Putamen (tissue), 1 donor: Measurements from ENCODE around the gene CD96.

Experiments used
- DNase-seq: peaks from one replicate; pipeline ENCODE4 v3.0.0-alpha.2; 2016; ENCODE audit warnings: low spot score

CD96 gene

DNA sequence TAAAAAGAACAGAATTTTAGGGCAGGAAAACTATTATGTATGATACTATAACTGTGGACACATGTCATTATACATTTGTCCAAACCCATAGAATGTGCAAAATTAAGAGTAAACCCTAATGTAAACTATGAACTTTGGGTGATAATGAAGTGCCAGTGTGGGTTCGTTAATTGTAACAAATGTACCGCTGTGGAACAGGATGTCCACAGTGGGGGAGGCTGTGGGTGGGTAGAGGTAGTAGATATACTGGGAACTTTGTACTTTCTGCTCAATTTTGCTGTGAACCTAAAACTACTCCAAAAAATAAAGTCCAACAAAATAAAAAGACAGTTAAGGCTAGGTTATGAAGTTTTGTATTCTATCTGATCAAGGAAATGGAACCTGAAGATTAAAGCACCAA lies 24.8 kb downstream of the CD96 start:
- DNase-seq = no peak

DNA sequence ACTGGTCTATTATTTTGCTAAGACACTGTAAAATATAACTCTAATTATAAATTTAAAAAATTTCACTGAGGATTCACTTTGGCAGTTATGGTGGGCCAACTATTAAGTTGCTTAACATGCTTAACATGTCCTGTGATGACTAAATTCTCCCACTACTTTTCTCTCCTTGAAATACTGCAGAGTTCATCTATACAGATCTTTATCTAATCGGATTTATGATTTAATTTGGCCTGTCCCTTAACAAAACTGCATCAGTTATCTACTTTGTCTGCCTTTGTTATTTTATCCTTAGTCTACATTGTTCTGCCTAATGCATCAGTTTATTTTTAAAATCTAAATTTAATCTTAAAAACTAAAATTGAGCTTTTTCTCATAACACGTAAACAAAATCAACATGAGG lies 26.4 kb downstream of the CD96 start:
- no peak for DNase-seq

DNA sequence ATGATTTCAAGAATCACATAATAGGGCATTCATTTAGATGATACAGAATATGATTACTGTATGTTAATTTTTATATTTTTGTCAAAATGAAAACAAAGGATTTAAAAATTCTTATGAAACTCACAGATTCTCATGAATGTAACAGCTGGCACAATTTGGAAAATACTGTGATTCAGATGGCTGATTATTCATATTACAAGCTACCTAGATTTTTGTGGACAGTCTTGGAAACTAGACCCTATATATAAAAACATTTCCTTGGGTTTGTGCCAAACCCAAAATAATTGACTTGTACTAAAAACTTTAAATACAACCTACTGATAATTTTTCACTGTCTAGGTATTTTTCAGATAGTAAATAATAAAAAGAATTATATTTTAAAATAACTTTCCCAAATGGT lies 26.9 kb downstream of the CD96 start:
- DNase-seq = no peak

DNA sequence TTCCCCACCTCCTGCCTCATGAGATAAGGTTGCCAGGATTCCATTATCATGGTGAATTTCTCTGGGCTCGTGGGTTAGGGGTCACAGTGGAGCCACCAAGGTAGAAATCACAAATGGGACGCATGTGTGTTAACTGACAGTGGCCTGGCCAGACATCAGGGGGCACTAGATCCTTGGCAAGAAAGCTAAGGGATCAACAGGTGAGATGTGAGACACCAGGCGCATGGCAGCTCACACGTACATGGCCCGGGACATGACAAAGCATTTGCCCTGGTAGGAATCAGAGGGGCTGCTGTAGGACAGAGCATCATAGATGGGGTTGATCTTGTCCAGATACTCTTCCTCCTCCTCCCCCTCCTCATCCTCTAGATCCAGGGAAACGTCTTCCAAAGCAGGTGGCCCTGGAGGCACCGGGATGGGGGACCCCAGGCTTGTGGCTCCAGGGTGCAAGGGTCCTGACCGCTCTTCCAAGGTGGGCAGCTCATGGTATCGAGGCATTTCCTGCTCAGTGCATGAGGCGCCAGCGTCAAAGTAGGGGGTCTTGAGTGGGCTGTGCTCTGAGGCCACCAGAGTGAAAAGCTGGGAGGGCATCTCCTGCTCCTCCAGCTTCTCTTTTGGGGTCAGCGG lies 28.5 kb downstream of the CD96 start:
- no peak for DNase-seq

DNA sequence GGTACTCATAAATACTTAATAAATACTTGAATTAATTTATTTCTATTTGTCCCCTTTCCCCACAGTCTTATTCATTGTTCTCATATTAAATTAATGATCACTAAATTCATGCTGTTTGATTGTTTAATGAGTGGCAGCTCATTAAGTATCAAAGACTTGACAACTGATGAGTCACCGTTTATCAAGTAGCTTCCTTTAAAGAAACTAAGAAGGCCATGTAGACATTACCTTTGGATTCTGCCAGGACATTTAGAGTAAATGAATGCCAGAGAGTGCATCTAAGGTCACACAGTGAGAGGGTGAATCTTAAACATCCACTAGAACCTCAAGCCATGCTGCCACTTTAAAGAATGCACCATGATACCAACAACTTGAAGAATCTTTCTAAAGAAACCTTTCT lies 29.3 kb downstream of the CD96 start:
- DNase-seq = no peak

DNA sequence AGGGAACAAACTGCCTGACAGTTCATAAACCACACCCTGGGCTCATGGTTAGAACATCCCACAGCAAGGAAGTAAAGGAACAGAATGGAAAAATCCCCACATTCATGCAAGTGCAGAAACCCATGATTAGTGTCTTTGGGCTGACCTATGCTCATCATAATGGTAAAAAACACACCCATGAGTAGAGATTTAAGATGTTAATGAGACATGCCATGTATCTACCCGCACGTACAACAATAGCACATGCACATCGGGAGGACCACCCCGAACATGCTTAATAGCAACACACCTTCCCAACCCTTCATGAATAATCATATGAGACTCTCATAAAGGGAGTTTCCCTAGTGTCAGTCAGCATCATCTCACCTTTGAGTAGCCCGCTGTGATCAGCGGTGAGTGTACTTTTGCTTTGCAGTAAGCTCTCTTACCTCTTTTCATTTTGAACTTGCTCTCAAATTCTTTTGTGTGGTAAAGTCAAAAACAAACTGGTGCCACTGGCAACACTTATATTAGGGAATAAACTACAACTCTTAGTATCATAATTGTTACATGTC lies 30.0 kb downstream of the CD96 start:
- DNase-seq = no peak

DNA sequence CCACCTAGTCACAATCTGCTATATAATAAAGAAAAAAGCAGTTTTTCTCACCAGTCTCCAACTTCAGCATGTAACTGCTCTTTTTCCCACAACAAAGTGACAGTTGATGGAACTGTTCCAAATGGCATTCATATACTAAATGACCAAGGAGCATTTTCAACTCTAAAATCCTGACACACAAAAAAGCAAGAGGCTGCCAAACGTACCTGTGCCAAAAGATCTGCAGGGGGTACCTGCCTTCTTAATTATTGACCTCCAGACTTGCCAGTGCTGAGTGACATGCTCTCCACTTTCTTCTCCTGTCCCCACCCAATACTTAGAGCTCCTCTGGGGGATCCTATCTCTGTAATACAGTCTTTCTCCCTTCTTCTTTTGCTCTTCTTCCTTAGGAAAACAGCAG lies 35.1 kb downstream of the CD96 start:
- no peak for DNase-seq

DNA sequence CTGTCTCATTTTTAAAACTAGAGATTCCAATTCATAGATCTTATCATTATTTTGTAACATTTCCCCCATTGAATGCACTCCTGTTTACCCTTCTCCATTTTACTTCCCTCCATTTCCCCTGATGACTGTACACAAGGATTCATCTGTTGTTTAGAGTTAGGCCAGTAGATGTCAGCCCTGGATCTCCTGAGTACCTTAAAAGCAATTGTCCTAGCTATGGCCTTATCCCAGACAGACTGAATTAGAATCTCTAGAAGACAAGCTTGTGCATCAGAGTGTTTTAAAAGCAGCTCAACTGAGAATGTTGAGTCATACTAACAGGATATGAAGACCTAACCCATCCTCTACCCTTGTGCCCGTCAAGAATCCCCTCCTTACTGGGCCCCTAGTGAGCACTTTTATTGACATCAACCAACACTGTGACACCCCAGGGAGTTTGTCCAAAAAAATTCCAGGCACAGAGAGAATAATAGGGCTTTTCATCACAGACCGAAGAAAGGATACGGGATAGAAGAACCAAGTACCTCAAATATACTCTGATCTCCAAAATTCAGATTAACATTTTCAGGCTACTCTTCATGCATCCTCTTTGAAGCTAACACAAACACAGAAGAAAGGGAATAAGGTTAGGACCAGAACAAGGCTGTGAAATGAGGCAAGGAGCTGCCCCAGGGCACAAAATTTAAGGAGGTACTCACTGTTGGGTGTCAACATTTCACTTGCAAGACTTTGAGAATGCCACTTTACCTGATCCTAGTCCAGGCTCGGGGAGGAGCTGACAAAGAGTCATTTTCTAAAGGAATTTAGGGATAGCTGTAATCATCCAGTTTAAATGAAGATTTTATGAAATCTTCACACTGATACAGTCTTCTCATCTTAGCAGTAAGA lies 36.0 kb downstream of the CD96 start:
- DNase-seq = no peak

DNA sequence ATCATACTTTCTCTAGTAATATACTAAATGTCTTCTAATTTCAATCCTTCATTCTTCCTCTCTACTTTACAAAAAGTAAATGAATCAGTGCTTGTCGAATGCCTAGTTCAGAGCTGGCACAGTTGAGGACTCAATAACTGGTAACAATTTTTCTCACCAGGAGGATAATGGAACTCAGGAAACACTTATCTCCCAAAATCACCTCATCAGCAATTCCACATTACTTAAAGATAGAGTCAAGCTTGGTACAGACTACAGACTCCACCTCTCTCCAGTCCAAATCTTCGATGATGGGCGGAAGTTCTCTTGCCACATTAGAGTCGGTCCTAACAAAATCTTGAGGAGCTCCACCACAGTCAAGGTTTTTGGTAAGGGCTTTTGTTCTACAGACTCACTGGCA lies 36.9 kb downstream of the CD96 start:
- no peak for DNase-seq

DNA sequence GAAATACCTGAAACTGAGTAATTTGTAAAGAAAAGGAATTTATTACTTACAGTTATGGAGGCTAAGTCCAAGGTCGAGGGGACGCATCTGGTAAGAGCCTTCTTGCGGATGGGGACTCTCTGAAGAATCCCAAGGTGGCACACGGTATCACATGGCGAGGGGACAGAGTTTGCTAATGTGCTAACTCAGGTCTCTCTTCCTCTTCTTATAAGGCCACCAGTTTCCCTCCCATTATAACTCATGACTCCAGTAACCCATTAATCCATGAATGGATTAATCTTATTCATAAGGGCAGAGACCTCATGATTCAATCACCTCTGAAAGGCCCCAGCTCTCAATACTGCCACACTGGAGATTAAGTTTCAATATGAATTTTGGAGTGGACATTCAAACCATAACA lies 37.5 kb downstream of the CD96 start:
- DNase-seq = no peak

DNA sequence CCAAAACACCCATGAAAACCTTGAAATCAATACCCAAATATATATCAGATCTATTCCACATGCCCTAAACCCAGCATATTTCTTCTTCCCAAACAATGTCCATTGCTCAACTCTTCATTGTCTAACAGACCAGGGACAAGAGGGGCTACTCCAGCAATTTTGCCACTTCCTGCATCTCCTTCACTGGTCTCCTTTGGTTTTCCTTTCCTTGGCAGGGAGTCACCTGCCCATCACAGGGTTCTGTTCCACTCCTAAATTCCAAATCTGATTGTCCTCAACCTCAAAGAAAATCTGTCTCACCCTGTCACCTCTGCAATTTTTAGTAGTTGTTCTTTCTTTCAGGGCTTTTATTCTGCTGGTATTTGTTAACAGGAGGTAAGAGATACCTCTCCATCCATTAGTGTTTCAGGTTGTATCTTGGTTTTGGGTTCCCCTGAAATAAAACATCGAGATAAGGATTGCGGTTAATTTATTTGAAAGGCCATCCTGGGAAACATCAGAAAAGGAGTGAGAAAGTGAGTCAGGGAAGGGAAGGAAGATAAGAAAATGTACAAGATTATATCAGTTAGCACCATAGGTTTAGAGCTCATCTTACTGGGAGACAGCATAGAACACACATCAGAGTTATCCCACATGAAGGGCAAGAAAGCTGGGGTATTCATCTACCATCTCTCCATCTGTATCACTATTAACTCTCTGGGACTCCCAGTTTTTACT lies 39.6 kb downstream of the CD96 start:
- no peak for DNase-seq

DNA sequence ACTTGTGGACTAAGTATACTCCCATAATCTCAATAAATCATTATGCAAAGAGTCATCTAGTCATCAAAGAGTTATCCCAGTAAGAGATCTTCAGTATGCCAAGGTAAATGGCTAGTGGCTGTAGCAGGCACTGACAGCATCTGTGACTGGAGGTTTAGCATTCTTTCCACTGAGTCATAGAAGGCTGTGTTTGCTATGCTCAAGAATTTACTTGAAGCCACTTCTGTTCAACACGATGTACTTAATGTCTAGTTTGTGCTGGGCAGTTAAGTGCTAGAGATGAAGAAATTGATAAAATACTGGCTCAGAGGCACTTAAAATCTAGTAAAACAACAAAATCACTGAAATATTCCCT lies 40.1 kb downstream of the CD96 start:
- DNase-seq = no peak

DNA sequence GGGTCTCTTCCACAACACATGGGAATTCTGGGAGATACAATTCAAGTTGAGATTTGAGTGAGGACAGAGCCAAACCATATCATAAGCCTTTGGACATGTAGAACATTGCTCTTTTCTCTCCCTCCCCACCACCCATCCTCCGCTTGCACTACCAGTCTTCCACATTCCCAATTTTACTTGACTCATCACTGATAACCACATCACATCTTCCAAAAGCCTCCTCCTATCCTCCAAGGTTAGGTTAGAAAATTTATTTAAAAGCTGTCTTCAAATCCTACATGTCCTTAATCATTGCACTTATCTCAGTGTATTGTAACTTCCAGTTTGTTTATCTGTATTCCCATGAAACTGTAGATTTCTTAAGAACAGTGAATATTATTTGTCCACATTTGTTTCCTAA lies 42.7 kb downstream of the CD96 start:
- DNase-seq = no peak

DNA sequence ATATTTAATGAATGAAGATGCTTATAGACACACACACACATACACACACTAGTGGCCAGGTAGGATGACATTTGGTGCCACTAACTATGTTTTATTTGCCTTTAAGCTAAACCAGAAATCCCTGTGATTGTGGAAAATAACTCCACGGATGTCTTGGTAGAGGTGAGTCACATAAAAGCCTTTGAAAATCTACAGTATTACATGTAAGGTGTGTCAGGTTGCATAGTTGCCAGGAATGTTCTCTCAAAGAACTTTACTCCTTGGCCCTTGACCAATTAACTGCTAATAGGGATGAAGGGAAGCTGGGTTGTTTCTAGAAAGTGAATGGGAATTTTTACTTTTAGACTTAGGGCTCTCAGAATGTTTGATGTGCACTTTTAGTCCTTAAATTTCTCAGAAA lies 43.2 kb downstream of the CD96 start:
- DNase-seq = no peak

DNA sequence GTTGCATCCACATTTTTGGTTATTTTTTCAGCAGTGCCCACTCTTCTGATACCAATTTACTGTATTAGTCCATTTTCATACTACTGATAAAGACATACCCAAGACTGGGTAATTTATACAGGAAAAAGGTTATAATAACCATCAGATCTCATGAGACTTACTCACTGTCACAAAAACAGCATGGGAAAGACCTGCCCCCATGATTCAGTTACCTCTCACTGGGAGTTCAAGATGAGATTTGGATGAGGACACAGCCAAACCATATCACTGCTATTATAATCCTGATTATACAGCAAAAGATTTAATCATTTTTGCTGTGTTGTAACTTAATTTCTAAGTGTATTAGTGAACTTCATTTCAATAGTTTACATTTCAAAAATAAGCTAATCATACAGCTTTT lies 46.5 kb downstream of the CD96 start:
- DNase-seq = no peak

DNA sequence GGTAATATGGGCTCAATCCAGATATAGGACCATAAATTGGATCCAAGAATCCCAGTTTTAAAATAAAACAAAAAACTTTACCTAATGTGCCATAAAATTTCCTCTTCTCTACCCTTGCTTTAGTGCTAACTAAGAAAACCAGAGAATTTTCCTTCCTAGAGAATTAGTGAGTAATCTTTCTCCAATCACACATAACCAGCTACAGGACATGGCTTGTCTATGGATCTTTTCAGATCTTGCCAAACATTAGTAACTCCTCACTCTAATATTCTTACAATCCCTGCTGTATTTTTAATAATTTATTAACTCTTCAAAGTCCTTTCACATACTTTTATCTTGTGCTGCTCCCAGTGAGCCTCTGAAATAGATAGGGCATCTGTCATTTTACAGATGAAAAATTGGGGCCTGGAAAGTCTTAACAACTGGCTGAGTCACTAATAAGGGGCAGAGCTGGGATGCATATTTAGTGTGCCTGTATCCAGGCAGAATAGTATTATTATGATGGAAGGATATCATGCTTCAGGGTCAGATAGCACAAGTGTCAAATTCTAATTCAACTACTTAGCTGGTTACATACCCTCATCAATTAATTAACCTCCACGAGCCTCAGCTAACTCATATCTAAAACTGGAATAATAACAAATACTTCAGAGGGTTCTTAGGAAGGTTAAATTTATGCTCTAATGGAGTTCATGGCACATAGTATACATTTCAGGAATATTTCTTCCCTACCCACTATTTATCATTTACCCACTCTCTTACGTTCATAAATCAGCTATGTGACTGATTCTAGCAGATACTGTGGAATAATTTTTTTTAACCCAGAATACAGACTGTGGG lies 47.5 kb downstream of the CD96 start:
- DNase-seq = no peak

DNA sequence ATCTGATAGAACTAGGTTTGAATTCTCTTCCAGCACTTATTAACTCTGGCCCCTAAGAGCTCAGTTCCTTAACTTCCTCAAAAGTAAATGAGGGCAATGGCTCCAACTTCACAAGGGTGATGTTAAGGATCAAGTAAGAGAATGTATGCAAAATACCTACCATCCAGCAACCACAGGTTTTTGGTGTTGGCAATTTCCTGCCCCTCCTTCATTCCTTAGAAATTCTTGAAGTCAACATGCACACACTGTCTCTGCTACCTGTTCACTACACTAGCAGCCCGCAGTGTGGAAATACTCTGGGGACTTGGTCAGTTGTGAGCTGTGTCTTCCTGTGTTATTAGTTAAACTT lies 48.1 kb downstream of the CD96 start:
- no peak for DNase-seq

DNA sequence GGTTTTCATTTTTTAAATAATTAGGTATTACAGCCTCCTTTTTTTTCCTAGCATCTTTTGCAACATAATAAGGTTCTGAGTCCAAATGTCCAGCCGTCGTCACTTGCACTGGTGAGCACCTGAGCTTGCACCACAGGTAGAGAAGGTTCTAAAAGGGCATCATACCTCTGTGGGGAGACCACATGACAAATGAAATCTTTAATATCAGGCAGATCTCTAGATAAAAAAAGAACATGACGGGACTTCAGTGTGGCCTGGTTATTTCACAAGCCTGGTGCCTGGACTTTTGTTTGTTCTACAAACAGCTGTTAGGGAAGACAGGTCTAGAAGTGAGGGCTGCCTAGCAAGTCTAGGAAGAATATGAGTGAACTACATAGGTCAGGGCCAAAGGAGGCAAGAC lies 49.6 kb downstream of the CD96 start:
- no peak for DNase-seq

DNA sequence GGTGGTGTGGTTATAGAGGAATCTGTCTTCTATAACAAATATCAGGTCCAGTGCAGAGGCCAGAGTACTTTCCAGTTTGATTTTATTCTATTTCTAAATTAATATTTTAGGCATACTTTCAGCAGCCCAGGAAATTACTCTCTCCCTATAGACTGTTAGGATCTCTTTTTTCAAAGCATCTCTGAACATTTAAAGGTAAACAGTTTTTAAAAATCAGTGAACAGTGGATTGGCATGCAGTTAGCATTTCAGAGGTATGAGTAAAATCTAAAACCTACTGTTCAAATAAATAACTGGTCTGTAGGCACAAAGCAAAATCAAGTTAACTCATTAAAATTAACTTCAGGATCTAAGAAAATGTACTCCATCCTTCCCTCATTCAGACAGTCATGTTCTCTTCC lies 50.1 kb downstream of the CD96 start:
- DNase-seq = no peak

DNA sequence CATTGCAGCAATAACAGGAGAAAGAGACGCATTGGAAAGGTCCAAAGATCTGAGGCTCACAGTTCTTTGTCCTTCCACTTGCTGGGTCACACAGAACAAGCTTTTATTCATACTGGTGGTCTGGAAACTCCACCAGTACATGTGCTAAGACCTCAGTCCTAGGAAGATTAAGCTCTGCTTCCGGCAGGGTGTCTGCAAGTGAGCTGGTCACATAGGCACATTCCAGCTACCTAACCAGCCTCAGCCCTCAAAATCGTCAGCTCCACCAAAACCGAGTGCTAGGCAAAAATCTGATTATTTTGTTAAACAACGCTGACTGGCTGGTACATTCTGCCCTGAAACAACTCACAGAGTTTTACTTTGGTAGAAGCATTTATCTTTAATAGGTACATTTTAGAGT lies 50.9 kb downstream of the CD96 start:
- no peak for DNase-seq

DNA sequence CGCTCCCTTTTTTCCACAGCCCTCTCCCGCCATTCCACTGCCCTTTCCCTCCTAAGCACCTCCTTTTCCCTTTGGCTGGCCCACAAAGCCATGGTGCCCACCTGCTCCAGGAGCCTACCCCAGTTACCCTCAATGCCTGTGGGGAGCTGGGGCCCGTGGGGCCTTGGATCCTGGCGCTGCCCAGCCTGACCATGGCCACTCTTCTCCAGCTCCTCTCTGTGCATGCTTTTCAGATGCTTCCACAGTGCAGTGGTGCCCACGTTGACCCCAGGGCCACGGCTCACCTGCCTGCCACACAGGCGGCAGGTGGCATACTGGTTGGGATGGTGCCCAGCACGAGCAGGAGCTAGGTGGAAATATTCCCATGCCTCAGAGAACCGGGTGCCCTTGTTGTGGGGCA lies 51.7 kb downstream of the CD96 start:
- no peak for DNase-seq

DNA sequence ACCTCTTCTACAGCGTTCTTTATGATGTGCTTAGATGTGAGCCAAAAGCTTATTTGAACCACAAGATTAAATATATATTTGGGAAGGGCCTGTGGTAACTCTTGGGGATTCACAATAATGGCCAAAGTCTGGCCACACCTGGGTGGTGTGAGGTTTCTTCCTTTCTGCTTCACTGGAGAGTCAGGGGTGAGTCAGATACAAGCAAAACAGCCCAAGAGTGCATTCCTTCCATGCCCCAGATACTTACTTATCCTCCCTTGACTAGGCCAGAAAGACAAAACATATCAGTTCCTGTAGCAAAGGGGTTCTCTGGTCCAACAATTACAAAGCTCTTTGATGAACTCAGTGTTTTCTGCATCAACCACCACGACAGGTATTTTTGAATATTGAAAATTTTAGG lies 52.2 kb downstream of the CD96 start:
- no peak for DNase-seq
